IMR-90 (cell line): ENCODE measurements around the gene TRAF1.

Source experiments
- TF ChIP-seq, protein P1 (sequence below): conservative IDR thresholded peaks from 2 replicates; pipeline ENCODE4 v1.5.1; 2012; ENCODE audit warnings: mild to moderate bottlenecking, low read depth, low read length, improper control_type of control experiment
- TF ChIP-seq, protein P2 (sequence below): fragments of 150-350 bp; IDR thresholded peaks from 2 replicates; pipeline ENCODE4 v1.6.1; 2016; ENCODE audit warnings: low read depth, mild to moderate bottlenecking, low read length, moderate library complexity, borderline replicate concordance

GRCh38 chr9:120874226-120875194 is 52.1 kb downstream of the TRAF1 start:
- TF ChIP-seq, protein P1, sequence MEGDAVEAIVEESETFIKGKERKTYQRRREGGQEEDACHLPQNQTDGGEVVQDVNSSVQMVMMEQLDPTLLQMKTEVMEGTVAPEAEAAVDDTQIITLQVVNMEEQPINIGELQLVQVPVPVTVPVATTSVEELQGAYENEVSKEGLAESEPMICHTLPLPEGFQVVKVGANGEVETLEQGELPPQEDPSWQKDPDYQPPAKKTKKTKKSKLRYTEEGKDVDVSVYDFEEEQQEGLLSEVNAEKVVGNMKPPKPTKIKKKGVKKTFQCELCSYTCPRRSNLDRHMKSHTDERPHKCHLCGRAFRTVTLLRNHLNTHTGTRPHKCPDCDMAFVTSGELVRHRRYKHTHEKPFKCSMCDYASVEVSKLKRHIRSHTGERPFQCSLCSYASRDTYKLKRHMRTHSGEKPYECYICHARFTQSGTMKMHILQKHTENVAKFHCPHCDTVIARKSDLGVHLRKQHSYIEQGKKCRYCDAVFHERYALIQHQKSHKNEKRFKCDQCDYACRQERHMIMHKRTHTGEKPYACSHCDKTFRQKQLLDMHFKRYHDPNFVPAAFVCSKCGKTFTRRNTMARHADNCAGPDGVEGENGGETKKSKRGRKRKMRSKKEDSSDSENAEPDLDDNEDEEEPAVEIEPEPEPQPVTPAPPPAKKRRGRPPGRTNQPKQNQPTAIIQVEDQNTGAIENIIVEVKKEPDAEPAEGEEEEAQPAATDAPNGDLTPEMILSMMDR, result no peak
- TF ChIP-seq, protein P2, sequence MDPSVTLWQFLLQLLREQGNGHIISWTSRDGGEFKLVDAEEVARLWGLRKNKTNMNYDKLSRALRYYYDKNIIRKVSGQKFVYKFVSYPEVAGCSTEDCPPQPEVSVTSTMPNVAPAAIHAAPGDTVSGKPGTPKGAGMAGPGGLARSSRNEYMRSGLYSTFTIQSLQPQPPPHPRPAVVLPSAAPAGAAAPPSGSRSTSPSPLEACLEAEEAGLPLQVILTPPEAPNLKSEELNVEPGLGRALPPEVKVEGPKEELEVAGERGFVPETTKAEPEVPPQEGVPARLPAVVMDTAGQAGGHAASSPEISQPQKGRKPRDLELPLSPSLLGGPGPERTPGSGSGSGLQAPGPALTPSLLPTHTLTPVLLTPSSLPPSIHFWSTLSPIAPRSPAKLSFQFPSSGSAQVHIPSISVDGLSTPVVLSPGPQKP, result no peak
